ENCODE data around the gene KCNIP4. TPM values are rescaled to one million over a fixed set of nuclear protein-coding genes. Genes with fewer than 3 reads are reported as not detected.

Gene KCNIP4
- total RNA-seq, 6 experiments from 2014 or later: not detected

GRCh38 chr4:20681271-20681670 is 1267.3 kb downstream of the KCNIP4 start:
- Histone ChIP-seq H3K27me3 (no peaks in the 10 kb centered on the region), H3K36me3 (no peaks in the 10 kb centered on the region), H3K4me3 (no peak overlapping the region), H3K4me1 (peaks cover 0 to 6% (median 0%) of the 10 kb centered on the region in 4 donors), H3K27ac (no peak overlapping the region), H3K9me3 (no peaks in the 10 kb centered on the region)
- WGBS (ENCODE audit: insufficient coverage, low coverage, low lambda C conversion rate, missing lambda C conversion rate): 25% methylated on average over 1 of the region's 1 CpG
- intact Hi-C loops (cut with DNase I): loop anchor here (10.0 kb wide), 1 partner anchor 256 kb away; no protein-coding TSS in a partner anchor
- DNase-seq (no peak), ATAC-seq (no peak)
- TF ChIP-seq POLR2A (IDR thresholded peaks at IDR 0.05) (no peak), CTCF (IDR thresholded peaks at IDR 0.05) (no peak)

GRCh38 chr4:20680736-20681135 is 1267.8 kb downstream of the KCNIP4 start:
- no peaks in the 10 kb centered on the region for H3K9me3 ChIP-seq
- no peaks in the 10 kb centered on the region for H3K27me3 ChIP-seq
- no peak overlapping the region for H3K27ac ChIP-seq
- 67% methylated on average over 1 of the region's 1 CpG for WGBS (ENCODE audit: insufficient coverage, low coverage, low lambda C conversion rate, missing lambda C conversion rate)
- no peak for DNase-seq
- intact Hi-C loops (cut with DNase I): loop anchor here (10.0 kb wide), 1 partner anchor 256 kb away; no protein-coding TSS in a partner anchor
- no peak for TF ChIP-seq CTCF (IDR thresholded peaks at IDR 0.05)
- TF ChIP-seq POLR2A (IDR thresholded peaks at IDR 0.05): no peak
- no peak overlapping the region for H3K4me3 ChIP-seq
- ATAC-seq: no peak
- no peaks in the 10 kb centered on the region for H3K36me3 ChIP-seq
- H3K4me1 ChIP-seq: peaks cover 0 to 6% (median 0%) of the 10 kb centered on the region in 4 donors

GRCh38 chr4:20679951-20680350 is 1268.6 kb downstream of the KCNIP4 start:
- ATAC-seq (peak in 3 of 4 donors; percentile 26 to 73 (median 43)), DNase-seq (no peak)
- no peaks in the 10 kb centered on the region for H3K36me3 ChIP-seq
- intact Hi-C loops (cut with DNase I): loop anchor here (10.0 kb wide), 1 partner anchor 255 kb away; no protein-coding TSS in a partner anchor
- whole genome bisulfite sequencing (ENCODE audit: insufficient coverage, low coverage, low lambda C conversion rate, missing lambda C conversion rate): 11% methylated on average over 1 of the region's 1 CpG
- H3K9me3 ChIP-seq: no peaks in the 10 kb centered on the region
- no peak overlapping the region for H3K4me3 ChIP-seq
- TF ChIP-seq CTCF (IDR thresholded peaks at IDR 0.05) (no peak), POLR2A (IDR thresholded peaks at IDR 0.05) (no peak)
- H3K27me3 ChIP-seq: no peaks in the 10 kb centered on the region
- no peak overlapping the region for H3K27ac ChIP-seq
- H3K4me1 ChIP-seq: peaks cover 0 to 6% (median 0%) of the 10 kb centered on the region in 4 donors

Small RNAs within 50 kb of the gene (microRNA-seq; reads per million reads assigned to microRNA genes)
- gene MIR7978: 0 reads per million in 2 donors
